22Rv1 (cell line): ENCODE data around the gene MYH13.

Source experiments
- H3K27ac ChIP-seq: fragments of 450-650 bp; 2 replicates; pipeline ENCODE4 v1.5.1; 2017
- ZFX ChIP-seq: fragments of 450-650 bp; IDR thresholded peaks from 2 replicates; pipeline ENCODE4 v1.6.1; 2017; ENCODE audit warnings: antibody characterized with exemption, borderline replicate concordance
- TF ChIP-seq, protein P1 (sequence below): fragments of 450-650 bp; IDR thresholded peaks from 2 replicates; pipeline ENCODE4 v1.5.1; 2017; ENCODE audit warnings: mild to moderate bottlenecking

The MYH13 gene

GRCh38 chr17:10270258-10270657 lies 102.5 kb downstream of the MYH13 start:
- no peak overlapping the region for H3K27ac ChIP-seq
- TF ChIP-seq, protein P1, sequence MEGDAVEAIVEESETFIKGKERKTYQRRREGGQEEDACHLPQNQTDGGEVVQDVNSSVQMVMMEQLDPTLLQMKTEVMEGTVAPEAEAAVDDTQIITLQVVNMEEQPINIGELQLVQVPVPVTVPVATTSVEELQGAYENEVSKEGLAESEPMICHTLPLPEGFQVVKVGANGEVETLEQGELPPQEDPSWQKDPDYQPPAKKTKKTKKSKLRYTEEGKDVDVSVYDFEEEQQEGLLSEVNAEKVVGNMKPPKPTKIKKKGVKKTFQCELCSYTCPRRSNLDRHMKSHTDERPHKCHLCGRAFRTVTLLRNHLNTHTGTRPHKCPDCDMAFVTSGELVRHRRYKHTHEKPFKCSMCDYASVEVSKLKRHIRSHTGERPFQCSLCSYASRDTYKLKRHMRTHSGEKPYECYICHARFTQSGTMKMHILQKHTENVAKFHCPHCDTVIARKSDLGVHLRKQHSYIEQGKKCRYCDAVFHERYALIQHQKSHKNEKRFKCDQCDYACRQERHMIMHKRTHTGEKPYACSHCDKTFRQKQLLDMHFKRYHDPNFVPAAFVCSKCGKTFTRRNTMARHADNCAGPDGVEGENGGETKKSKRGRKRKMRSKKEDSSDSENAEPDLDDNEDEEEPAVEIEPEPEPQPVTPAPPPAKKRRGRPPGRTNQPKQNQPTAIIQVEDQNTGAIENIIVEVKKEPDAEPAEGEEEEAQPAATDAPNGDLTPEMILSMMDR = no peak
- no peak for TF ChIP-seq ZFX

- TF ChIP-seq ZFX = no peak
- H3K27ac ChIP-seq = no peak overlapping the region
Measured at GRCh38 chr17:10268005-10268404, 104.8 kb downstream of the MYH13 start.

GRCh38 chr17:10266296-10266876 lies 106.4 kb downstream of the MYH13 start:
- no peak for TF ChIP-seq ZFX
- TF ChIP-seq, protein P1 = no peak
- no peak overlapping the region for H3K27ac ChIP-seq

GRCh38 chr17:10265100-10265810 lies 107.6 kb downstream of the MYH13 start:
- H3K27ac ChIP-seq = no peak overlapping the region

GRCh38 chr17:10264051-10264450 lies 108.8 kb downstream of the MYH13 start:
- TF ChIP-seq ZFX = no peak
- TF ChIP-seq, protein P1 = no peak
- no peak overlapping the region for H3K27ac ChIP-seq

More at GRCh38 chr17:10265100-10265810, 107.6 kb downstream of the MYH13 start:
- TF ChIP-seq, protein P1 = no peak
- TF ChIP-seq ZFX = no peak

DNA sequence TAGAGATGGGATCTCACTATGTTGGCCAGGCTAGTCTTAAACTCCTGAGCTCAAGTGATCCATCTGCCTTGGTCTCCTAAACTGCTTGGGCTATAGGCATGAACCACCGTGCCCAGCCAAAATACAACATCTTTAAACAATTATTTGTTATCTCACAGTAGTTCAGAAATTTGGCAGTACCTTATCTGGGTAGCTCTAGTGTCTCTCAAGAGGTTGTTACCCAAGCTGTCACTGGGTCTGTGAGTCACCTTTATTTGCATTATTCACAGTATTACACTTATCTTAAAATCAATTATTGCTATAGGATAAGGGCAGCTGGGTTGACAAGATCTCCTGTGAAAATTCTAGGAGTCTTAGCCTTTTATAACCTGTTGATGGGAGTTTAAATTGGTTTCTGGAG lies 110.4 kb downstream of the MYH13 start:
- no peak overlapping the region for H3K27ac ChIP-seq
- TF ChIP-seq, protein P1 = no peak
- no peak for TF ChIP-seq ZFX

DNA sequence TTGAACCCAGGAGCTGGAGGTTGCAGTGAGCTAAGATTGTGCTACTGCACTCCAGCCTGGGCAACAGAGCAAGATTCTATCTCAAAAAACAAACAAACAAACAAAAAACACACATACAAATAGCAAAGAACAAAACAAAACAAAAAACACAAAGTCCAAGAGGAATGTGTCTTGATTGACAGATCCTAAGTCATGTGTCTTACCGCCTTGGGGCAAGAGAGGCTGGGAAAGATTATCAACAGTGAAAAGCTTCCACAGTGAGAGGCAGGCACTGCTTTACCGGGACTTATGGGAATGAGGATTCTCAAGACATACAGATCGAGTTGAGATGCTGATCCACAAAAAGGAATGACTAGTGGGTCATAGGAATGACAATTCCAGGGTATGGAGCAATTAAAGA lies 111.7 kb downstream of the MYH13 start:
- no peak for TF ChIP-seq ZFX
- TF ChIP-seq, protein P1 = no peak
- H3K27ac ChIP-seq = no peak overlapping the region
